Endothelial cell of umbilical vein (primary cell): ENCODE data around the gene RTN4RL1.

Experiments
- CTCF ChIP-seq, 2 donors: IDR thresholded peaks; 1 replicate in 1 of 2; 2 replicates in 1 of 2; pipeline ENCODE4 v1.5.1; 2011; ENCODE audit warnings: low read length in 2 of 2, mild to moderate bottlenecking in 2 of 2, moderate library complexity in 2 of 2, control low read depth in 1 of 2, inconsistent platforms in 1 of 2, low read depth in 1 of 2; ENCODE audit not compliant: insufficient read depth in 1 of 2; ENCODE audit errors: extremely low read depth in 1 of 2
- EZH2 ChIP-seq: IDR thresholded peaks from 2 replicates; pipeline ENCODE4 v1.6.1; 2012; ENCODE audit warnings: borderline replicate concordance, low read depth, mild to moderate bottlenecking, moderate library complexity, low read length, inconsistent platforms; ENCODE audit not compliant: severe bottlenecking
- POLR2A ChIP-seq: IDR thresholded peaks from 2 replicates; pipeline ENCODE4 v1.6.1; 2012; ENCODE audit warnings: low read depth, mild to moderate bottlenecking, control low read depth, low read length
- POLR2AphosphoS5 ChIP-seq: IDR thresholded peaks from 2 replicates; pipeline ENCODE4 v1.6.1; 2012; ENCODE audit warnings: low read depth, mild to moderate bottlenecking, control low read depth, low read length, moderate library complexity; ENCODE audit not compliant: insufficient read depth

GRCh38 chr17:2056206-2057174 is 31.4 kb upstream of the RTN4RL1 start:
- no peak for TF ChIP-seq POLR2A
- TF ChIP-seq EZH2 = no peak
- no peak for TF ChIP-seq CTCF (IDR thresholded peaks at IDR 0.05; ENCODE audit: extremely low read depth in 1 of 2, insufficient read depth in 1 of 2, low read depth in 1 of 2, low read length in 2 of 2)
- no peak for TF ChIP-seq POLR2AphosphoS5
